Measurements from ENCODE around the gene NPHP4. TPM values are rescaled to one million over a fixed set of nuclear protein-coding genes. Genes with fewer than 3 reads are reported as not detected.

Gene NPHP4
- total RNA-seq, 1 donor from 2014 or later = 16.1 TPM

DNA sequence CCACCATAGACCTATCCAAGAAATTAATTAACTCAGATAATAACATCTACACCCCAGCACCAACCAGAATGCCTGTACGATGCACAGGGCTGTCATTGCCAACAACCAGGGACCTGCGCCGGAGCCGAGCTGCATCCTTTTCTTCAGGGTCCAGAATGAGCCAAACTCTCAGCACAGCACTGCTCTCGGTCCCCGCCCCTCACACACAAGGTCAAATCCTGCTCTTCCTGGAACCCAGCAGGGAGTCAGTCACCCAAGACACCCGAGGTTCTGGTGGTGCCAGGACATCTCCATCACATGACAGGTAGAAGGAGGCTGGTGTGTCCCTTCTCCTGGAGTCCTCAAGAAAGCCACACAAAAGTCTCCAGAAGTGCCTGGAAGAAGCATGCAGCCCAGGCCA, 31.9 kb downstream of the NPHP4 start:
- ATAC-seq (no peak), DNase-seq (no peak)
- intact Hi-C loops (cut with DNase I) = no loop called here
- no peaks in the 10 kb centered on the region for H3K9me3 ChIP-seq
- H3K36me3 ChIP-seq = peaks cover 58% of the 10 kb centered on the region
- TF ChIP-seq, protein P1, sequence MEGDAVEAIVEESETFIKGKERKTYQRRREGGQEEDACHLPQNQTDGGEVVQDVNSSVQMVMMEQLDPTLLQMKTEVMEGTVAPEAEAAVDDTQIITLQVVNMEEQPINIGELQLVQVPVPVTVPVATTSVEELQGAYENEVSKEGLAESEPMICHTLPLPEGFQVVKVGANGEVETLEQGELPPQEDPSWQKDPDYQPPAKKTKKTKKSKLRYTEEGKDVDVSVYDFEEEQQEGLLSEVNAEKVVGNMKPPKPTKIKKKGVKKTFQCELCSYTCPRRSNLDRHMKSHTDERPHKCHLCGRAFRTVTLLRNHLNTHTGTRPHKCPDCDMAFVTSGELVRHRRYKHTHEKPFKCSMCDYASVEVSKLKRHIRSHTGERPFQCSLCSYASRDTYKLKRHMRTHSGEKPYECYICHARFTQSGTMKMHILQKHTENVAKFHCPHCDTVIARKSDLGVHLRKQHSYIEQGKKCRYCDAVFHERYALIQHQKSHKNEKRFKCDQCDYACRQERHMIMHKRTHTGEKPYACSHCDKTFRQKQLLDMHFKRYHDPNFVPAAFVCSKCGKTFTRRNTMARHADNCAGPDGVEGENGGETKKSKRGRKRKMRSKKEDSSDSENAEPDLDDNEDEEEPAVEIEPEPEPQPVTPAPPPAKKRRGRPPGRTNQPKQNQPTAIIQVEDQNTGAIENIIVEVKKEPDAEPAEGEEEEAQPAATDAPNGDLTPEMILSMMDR (IDR thresholded peaks at IDR 0.05) = no peak
- H3K27ac ChIP-seq = no peak overlapping the region
- H3K4me3 ChIP-seq = no peak overlapping the region
- no peaks in the 10 kb centered on the region for H3K27me3 ChIP-seq (ENCODE audit: low read depth)
- no peaks in the 10 kb centered on the region for H3K4me1 ChIP-seq

DNA sequence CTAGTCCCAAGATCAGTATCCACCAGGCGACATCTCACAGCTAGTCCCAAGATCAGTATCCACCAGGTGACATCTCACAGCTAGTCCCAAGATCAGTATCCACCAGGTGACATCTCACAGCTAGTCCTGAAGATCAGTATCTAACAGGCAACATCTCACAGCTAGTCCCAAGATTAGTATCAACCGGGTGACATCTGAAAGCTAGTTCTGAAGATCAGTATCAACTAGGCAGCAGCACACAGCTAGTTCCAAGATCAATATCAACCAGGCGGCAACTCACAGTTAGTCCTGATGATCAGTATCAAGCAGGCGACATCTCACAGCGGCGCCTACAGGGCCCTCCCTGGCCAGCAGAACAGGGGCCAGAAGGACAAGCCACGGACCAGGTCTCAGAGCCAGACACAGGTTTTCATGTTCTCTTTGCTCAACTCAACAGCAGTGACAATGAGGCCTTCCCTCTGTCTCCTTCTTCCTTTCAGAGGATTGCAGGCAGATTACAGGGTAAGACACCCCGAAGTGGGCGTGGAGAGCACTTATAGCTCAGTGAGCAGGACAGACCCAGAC, 32.5 kb downstream of the NPHP4 start:
- no peak overlapping the region for H3K4me3 ChIP-seq
- no peaks in the 10 kb centered on the region for H3K27me3 ChIP-seq (ENCODE audit: low read depth)
- H3K27ac ChIP-seq = no peak overlapping the region
- TF ChIP-seq, protein P1 (IDR thresholded peaks at IDR 0.05) = no peak
- H3K36me3 ChIP-seq = peaks cover 64% of the 10 kb centered on the region
- DNase-seq = no peak
- ATAC-seq = no peak
- H3K9me3 ChIP-seq = no peaks in the 10 kb centered on the region
- no peaks in the 10 kb centered on the region for H3K4me1 ChIP-seq
- intact Hi-C loops (cut with DNase I) = no loop called here

DNA sequence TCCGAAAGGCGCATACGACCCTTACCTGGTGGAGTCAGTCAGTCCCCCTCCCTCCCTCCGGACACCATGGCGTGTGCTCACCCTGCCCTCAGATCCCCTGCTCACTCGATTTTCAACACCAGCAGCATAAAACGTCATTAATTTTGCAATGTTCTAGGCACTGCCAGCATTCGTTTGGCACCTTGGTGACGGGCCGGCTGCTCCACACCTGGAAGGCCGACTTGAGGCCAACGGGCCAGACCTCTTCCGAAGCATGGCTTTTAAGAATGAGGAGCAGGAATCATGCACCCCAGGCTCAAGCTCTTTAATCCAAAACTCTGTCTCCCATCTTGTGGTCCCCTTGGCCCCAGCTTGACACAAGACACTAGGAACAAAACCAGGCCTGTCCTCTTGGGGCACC, 33.1 kb downstream of the NPHP4 start:
- Histone ChIP-seq H3K4me3 (no peak overlapping the region), H3K4me1 (no peaks in the 10 kb centered on the region), H3K27ac (no peak overlapping the region), H3K9me3 (no peaks in the 10 kb centered on the region), H3K36me3 (peaks cover 69% of the 10 kb centered on the region), H3K27me3 (ENCODE audit: low read depth) (no peaks in the 10 kb centered on the region)
- TF ChIP-seq, protein P1 (IDR thresholded peaks at IDR 0.05) = no peak
- ATAC-seq (no peak), DNase-seq (no peak)
- intact Hi-C loops (cut with DNase I) = no loop called here

DNA sequence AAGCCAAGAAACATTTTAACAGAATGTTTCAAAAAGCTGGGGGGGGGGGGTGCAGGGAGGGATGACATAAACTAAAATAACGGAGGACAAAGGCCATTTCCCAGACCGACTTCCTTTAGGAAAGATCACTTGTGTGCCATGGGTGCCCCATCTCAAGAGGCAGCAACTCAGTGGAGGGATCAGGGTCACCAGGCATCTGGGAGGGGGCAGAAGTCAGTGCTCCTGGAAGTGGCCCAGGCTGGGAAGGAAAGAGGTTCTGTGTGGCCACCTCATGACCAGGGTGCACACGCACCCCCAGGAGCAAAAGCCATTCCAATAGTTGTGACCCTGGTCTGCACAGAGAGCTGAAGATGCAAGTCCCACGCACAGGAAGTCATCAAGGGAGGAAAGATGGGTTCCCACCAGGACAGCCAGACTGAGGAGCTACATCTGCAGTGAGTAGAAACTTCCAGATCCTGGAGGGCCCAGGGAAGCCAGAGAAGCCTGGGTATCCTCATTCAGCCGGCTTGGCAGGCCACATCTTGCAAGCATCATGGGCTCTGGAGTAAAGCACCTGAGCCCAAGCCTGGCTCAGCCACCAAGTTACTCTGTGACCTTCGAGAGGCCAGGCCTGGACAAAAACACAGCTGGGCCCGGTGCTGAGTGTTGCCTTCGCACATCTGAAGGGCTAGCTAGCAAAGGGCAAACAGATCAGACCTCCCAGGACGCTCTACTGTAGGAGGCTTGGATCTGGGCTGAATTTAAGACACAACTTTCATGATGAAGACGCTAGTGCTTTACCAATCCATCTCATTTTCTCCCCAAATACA, 36.0 kb downstream of the NPHP4 start:
- TF ChIP-seq, protein P1 (IDR thresholded peaks at IDR 0.05) = no peak
- H3K36me3 ChIP-seq = peaks cover 68% of the 10 kb centered on the region
- intact Hi-C loops (cut with DNase I) = no loop called here

DNA sequence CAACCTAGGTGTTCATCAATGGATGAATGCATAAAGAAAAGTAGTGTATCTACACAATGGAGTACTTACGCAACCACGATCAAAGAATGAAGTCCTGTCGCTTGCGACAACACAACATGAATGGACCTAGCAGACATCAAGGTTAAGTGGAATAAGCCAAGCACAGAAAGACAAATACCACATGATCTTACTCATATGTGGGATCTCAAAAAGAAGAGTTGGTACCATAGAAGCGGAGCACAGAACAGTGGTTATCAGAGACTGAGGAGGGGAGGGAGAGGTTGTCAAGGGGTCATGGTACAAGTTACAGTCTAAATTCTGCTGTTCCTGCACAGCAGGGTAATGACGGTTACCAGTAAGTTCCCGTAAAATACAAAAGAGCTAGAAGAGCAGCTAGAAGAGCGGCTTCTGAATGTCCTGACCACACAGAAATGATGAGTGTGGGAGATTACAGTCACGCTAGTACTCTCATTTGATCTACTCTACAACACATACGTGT, 36.7 kb downstream of the NPHP4 start:
- H3K4me3 ChIP-seq = no peak overlapping the region
- H3K27ac ChIP-seq = no peak overlapping the region
- peaks cover 66% of the 10 kb centered on the region for H3K36me3 ChIP-seq
- DNase-seq (no peak), ATAC-seq (no peak)
- H3K4me1 ChIP-seq = no peaks in the 10 kb centered on the region
- TF ChIP-seq, protein P1 (IDR thresholded peaks at IDR 0.05) = no peak
- no peaks in the 10 kb centered on the region for H3K27me3 ChIP-seq (ENCODE audit: low read depth)
- intact Hi-C loops (cut with DNase I) = no loop called here
- no peaks in the 10 kb centered on the region for H3K9me3 ChIP-seq

More for the DNA sequence above, 36.0 kb downstream of the NPHP4 start:
- Histone ChIP-seq H3K4me1 (no peaks in the 10 kb centered on the region), H3K4me3 (no peak overlapping the region), H3K27ac (no peak overlapping the region), H3K27me3 (ENCODE audit: low read depth) (no peaks in the 10 kb centered on the region), H3K9me3 (no peaks in the 10 kb centered on the region)
- ATAC-seq (no peak), DNase-seq (no peak)
